PFSK-1 (cell line): Measurements from ENCODE around the gene CCK.

Experiments used
- POLR2AphosphoS5 ChIP-seq: IDR thresholded peaks from 2 replicates; pipeline ENCODE4 v1.6.1; 2012; ENCODE audit warnings: low read depth, mild to moderate bottlenecking, control low read depth, low read length, moderate library complexity
- SIN3A ChIP-seq: IDR thresholded peaks from 2 replicates; pipeline ENCODE4 v1.6.1; 2012; ENCODE audit warnings: mild to moderate bottlenecking, low read length, moderate library complexity, borderline replicate concordance; ENCODE audit not compliant: insufficient read depth
- TAF1 ChIP-seq: IDR thresholded peaks from 2 replicates; pipeline ENCODE4 v1.6.1; 2012; ENCODE audit warnings: low read length, control low read depth, borderline replicate concordance; ENCODE audit not compliant: insufficient read depth
- TF ChIP-seq, protein P1 (sequence below), 2 experiments: IDR thresholded peaks; 2 replicates each; pipeline versions ENCODE4 v1.6.1 to v1.8.0; 2011 to 2012; ENCODE audit warnings: low read depth in 2 of 2, low read length in 2 of 2, control low read depth in 1 of 2, inconsistent platforms in 1 of 2, mild to moderate bottlenecking in 1 of 2, moderate library complexity in 1 of 2; ENCODE audit not compliant: insufficient read depth in 1 of 2

DNA sequence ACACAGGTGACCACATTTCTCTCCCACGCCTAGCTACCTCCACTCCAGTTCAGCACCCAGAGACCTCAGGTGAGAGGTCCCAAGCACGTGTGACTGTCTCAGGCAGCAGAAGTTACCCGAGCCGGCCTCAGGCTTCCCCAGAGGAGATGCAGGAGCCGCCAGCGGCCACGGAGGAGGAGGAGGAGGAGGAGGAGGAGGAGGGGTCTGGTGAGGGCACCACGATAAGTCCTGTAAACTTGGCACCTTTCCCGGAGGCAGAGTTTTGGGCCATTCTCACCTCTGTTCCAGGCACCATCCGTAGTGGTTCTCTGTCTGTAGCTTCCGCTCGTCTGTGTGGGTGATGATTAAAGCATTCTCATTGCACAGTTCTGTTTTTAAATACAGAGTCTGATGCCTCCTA is 56.1 kb downstream of the CCK start:
- TF ChIP-seq TAF1, result no peak
- TF ChIP-seq POLR2AphosphoS5, result no peak
- TF ChIP-seq, protein P1, sequence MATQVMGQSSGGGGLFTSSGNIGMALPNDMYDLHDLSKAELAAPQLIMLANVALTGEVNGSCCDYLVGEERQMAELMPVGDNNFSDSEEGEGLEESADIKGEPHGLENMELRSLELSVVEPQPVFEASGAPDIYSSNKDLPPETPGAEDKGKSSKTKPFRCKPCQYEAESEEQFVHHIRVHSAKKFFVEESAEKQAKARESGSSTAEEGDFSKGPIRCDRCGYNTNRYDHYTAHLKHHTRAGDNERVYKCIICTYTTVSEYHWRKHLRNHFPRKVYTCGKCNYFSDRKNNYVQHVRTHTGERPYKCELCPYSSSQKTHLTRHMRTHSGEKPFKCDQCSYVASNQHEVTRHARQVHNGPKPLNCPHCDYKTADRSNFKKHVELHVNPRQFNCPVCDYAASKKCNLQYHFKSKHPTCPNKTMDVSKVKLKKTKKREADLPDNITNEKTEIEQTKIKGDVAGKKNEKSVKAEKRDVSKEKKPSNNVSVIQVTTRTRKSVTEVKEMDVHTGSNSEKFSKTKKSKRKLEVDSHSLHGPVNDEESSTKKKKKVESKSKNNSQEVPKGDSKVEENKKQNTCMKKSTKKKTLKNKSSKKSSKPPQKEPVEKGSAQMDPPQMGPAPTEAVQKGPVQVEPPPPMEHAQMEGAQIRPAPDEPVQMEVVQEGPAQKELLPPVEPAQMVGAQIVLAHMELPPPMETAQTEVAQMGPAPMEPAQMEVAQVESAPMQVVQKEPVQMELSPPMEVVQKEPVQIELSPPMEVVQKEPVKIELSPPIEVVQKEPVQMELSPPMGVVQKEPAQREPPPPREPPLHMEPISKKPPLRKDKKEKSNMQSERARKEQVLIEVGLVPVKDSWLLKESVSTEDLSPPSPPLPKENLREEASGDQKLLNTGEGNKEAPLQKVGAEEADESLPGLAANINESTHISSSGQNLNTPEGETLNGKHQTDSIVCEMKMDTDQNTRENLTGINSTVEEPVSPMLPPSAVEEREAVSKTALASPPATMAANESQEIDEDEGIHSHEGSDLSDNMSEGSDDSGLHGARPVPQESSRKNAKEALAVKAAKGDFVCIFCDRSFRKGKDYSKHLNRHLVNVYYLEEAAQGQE (IDR thresholded peaks at IDR 0.05; ENCODE audit: insufficient read depth in 1 of 2, low read depth in 2 of 2, low read length in 2 of 2), result no peak
- no peak for TF ChIP-seq SIN3A
